COR-L47 (cell line): ENCODE data around the gene GTF2A1L.
"Not testable (repeated sequence)": the region's sequence is repeated elsewhere in the genome, so short reads cannot be mapped to it uniquely, and the experiment has no call there.

Experiments used
- DNase-seq: peaks from one replicate; lab custom pipeline; 2025; lab: John Stamatoyannopoulos, UW

GTF2A1L gene

GRCh38 chr2:48617618-48618017, at the start of gene GTF2A1L:
TSS of gene GTF2A1L (plus strand) at chr2:48617856. CDS start at chr2:48617875, 19 bp downstream.
- no peak for DNase-seq

GRCh38 chr2:48568547-48568946, 49.1 kb upstream of the GTF2A1L start:
- no peak for DNase-seq

- DNase-seq = no peak
Observed at GRCh38 chr2:48569433-48569832, 48.2 kb upstream of the GTF2A1L start.

GRCh38 chr2:48572816-48573215, 44.8 kb upstream of the GTF2A1L start:
- DNase-seq = peak; percentile 12

- DNase-seq = no peak
Observed at GRCh38 chr2:48574353-48575287, 43.0 kb upstream of the GTF2A1L start.

- no peak for DNase-seq
Observed at GRCh38 chr2:48578313-48578712, 39.3 kb upstream of the GTF2A1L start.

- no peak for DNase-seq
Observed at GRCh38 chr2:48583961-48584360, 33.7 kb upstream of the GTF2A1L start.

- DNase-seq = no peak
Observed at GRCh38 chr2:48584551-48584950, 33.1 kb upstream of the GTF2A1L start.

- no peak for DNase-seq
Observed at GRCh38 chr2:48586433-48586832, 31.2 kb upstream of the GTF2A1L start.

- DNase-seq = no peak
Observed at GRCh38 chr2:48587560-48587959, 30.1 kb upstream of the GTF2A1L start.

- DNase-seq = no peak
Observed at GRCh38 chr2:48587961-48588360, 29.7 kb upstream of the GTF2A1L start.

GRCh38 chr2:48588745-48589144, 28.9 kb upstream of the GTF2A1L start:
- DNase-seq = no peak

GRCh38 chr2:48589170-48589767, 28.4 kb upstream of the GTF2A1L start:
- peak; percentile 34 for DNase-seq

- DNase-seq = no peak
Observed at GRCh38 chr2:48590017-48590416, 27.6 kb upstream of the GTF2A1L start.

GRCh38 chr2:48592067-48592466, 25.6 kb upstream of the GTF2A1L start:
- no peak for DNase-seq

- not testable (repeated sequence) for DNase-seq
Observed at GRCh38 chr2:48596751-48597150, 20.9 kb upstream of the GTF2A1L start.

GRCh38 chr2:48597492-48597891, 20.2 kb upstream of the GTF2A1L start:
- peak; percentile 15 for DNase-seq

GRCh38 chr2:48600204-48600813, 17.3 kb upstream of the GTF2A1L start:
- peak; percentile 10 for DNase-seq

GRCh38 chr2:48600917-48601316, 16.7 kb upstream of the GTF2A1L start:
- no peak for DNase-seq

GRCh38 chr2:48601349-48601748, 16.3 kb upstream of the GTF2A1L start:
- DNase-seq = peak; percentile 22

- DNase-seq = no peak
Observed at GRCh38 chr2:48605482-48606175, 12.0 kb upstream of the GTF2A1L start.

- DNase-seq = peak; percentile 7
Observed at GRCh38 chr2:48607307-48608014, 10.2 kb upstream of the GTF2A1L start.
